ENCODE results near the gene PRSS50. TPM values are rescaled to one million over a fixed set of nuclear protein-coding genes. Genes with fewer than 3 reads are reported as not detected.

The PRSS50 gene
- total and polyA plus RNA-seq, 2 experiments from 2014 or later: 2.0 to 3.2 TPM

- H3K36me3 ChIP-seq: no peaks in the 10 kb centered on the region
- H3K4me3 ChIP-seq: no peak overlapping the region
- peak in 1 of 2 donors; percentile 40 for DNase-seq (ENCODE audit: low read depth in 1 of 2, low spot score in 1 of 2)
- peak; percentile 40 for TF ChIP-seq CTCF (IDR thresholded peaks at IDR 0.05; ENCODE audit: low read depth, low read length)
- H3K9me3 ChIP-seq (ENCODE audit: low read depth): no peaks in the 10 kb centered on the region
- H3K27ac ChIP-seq: no peak overlapping the region
- H3K4me1 ChIP-seq (ENCODE audit: low read depth): no peaks in the 10 kb centered on the region
- H3K27me3 ChIP-seq: no peaks in the 10 kb centered on the region
Observed at GRCh38 chr3:46733026-46733800, 15.5 kb upstream of the PRSS50 start.

GRCh38 chr3:46731795-46732194 lies 14.1 kb upstream of the PRSS50 start:
- no peak overlapping the region for H3K4me3 ChIP-seq

GRCh38 chr3:46730819-46731218 lies 13.2 kb upstream of the PRSS50 start:
- Histone ChIP-seq H3K36me3 (no peaks in the 10 kb centered on the region), H3K4me1 (ENCODE audit: low read depth) (no peaks in the 10 kb centered on the region), H3K27me3 (no peaks in the 10 kb centered on the region), H3K4me3 (no peak overlapping the region), H3K27ac (no peak overlapping the region), H3K9me3 (ENCODE audit: low read depth) (no peaks in the 10 kb centered on the region)
- TF ChIP-seq CTCF (IDR thresholded peaks at IDR 0.05; ENCODE audit: low read depth, low read length): no peak
- no peak for DNase-seq (ENCODE audit: low read depth in 1 of 2, low spot score in 1 of 2)

More at GRCh38 chr3:46731795-46732194, 14.1 kb upstream of the PRSS50 start:
- no peaks in the 10 kb centered on the region for H3K9me3 ChIP-seq (ENCODE audit: low read depth)
- no peak for DNase-seq (ENCODE audit: low read depth in 1 of 2, low spot score in 1 of 2)
- no peak overlapping the region for H3K27ac ChIP-seq
- no peak for TF ChIP-seq CTCF (IDR thresholded peaks at IDR 0.05; ENCODE audit: low read depth, low read length)
- no peaks in the 10 kb centered on the region for H3K36me3 ChIP-seq
- no peaks in the 10 kb centered on the region for H3K4me1 ChIP-seq (ENCODE audit: low read depth)
- no peaks in the 10 kb centered on the region for H3K27me3 ChIP-seq

DNA sequence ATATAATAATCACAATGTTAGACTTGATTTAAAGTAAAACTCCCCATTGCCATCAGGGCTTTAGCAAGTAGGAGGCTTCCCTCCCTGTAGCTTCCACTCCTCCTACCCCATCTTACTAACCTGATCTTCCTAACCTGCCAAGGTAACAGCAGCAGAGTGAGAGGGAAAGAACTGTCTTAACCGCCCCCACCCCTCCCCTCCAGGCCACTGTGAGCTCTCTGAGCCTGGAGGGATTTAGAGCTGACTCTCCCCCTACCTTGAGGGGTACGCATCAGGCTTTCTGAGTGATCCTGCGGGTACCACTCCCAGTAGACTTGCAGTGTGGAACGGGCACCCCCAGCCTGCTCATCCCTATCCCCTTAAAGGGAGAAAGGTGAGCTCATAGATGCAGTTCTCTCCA lies 11.4 kb upstream of the PRSS50 start:
- no peak for DNase-seq (ENCODE audit: low read depth in 1 of 2, low spot score in 1 of 2)
- no peak for TF ChIP-seq CTCF (IDR thresholded peaks at IDR 0.05; ENCODE audit: low read depth, low read length)
- no peaks in the 10 kb centered on the region for H3K27me3 ChIP-seq
- no peaks in the 10 kb centered on the region for H3K9me3 ChIP-seq (ENCODE audit: low read depth)
- no peak overlapping the region for H3K27ac ChIP-seq
- no peaks in the 10 kb centered on the region for H3K4me1 ChIP-seq (ENCODE audit: low read depth)
- H3K36me3 ChIP-seq: no peaks in the 10 kb centered on the region
- H3K4me3 ChIP-seq: no peak overlapping the region

- no peaks in the 10 kb centered on the region for H3K4me1 ChIP-seq (ENCODE audit: low read depth)
- no peaks in the 10 kb centered on the region for H3K36me3 ChIP-seq
- no peak overlapping the region for H3K4me3 ChIP-seq
- no peak overlapping the region for H3K27ac ChIP-seq
- no peaks in the 10 kb centered on the region for H3K9me3 ChIP-seq (ENCODE audit: low read depth)
- TF ChIP-seq CTCF (IDR thresholded peaks at IDR 0.05; ENCODE audit: low read depth, low read length): no peak
- no peaks in the 10 kb centered on the region for H3K27me3 ChIP-seq
- peak in 1 of 2 donors; percentile 39 for DNase-seq (ENCODE audit: low read depth in 1 of 2, low spot score in 1 of 2)
Observed at GRCh38 chr3:46725621-46726314, 8.1 kb upstream of the PRSS50 start.

All from cardiac muscle cell (in vitro differentiated cells and primary cell).